Measurements from ENCODE around the gene HPD.

HPD gene

GRCh38 chr12:121809712-121810116, 48.9 kb downstream of the HPD start:
- DNase-seq, result no peak

DNA sequence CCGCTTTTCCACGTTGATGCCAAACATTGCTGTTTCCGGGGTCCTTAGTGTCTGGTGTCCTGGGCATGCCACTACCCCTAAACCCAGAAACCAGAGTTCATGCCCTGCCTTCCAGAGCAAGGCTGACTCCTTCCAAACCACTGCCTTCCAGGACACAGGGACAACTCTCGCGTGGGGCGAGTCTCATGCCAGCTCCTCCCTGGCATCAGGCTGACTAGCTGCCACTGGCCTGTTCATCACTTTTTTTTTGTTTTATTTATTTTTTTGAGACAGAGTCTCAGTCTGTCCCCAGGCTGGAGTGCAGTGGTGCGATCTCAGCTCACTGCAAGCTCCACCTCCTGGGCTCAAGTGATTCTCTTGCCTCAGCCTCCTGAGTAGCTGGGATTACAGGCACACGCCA, 50.0 kb downstream of the HPD start:
- DNase-seq, result no peak

- DNase-seq, result no peak
Observed at GRCh38 chr12:121807642-121808347, 50.9 kb downstream of the HPD start.

DNA sequence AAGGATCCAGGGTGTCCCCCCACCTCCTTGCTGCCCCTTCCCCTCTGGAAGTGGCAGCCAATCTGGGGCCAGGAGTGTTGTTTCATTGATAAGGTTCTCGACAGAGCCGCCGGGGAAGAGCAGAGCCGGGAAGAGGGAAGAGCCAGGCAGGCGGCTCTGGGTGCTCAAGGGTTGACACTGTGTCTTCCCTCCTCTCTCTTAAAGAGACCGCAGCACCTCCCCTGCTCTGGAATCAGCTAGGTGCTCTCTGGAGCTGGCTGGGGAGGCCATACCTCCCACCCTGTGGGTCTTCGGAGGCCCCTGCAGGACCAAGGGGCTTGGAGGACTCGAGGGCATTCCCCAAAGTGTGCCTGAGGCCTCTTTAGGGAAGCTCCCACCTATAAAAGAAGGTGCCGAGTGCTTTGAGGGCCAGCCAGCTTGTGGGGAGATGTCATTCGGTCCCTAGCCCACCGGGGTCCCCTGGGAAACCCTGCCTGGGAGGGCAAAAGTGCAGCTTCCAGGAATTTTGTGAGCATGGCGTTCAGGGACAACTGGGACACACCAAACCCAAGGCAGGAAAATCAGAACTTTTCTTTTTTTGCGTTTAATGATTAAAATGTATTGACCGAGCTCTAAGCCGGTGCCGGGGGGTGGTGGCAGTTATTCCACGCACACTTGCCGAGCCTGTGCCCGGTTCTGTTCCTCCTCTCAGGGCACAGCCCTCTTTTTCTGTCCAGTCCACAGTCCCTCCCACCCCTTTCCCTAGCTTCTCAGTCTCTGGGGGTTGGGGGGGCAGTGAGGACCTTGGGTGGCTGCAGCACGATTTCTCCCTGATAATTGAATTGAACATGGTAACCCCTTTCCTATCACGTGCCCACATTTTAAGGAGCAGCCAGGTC, 51.9 kb downstream of the HPD start:
- DNase-seq, result no peak

DNA sequence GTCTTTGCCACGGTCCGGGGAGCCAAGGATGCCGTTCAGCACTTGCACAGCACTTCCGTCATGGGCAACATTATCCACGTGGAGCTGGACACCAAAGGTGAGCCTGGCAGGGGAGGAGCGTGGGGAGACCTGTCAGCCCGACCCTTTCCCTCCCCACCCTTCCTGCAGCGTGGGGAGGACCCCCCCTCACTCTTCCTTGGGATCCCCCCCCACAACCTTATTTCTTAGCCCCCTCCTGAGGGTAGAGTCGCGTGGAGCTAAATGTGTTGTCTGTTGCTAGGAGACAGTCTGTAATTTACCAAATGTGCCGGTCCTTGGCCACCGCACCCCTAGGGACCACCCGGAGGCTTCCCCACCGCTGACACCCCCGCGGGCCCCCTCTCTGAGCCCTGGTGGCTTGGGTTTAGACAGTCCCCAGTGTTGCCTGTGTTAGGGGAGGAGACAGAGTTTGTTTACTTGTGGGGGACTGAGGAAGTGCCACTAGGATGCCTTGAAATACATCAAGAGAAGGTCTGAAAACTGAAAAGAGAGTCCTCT, 52.6 kb downstream of the HPD start:
- peak; percentile 47 for DNase-seq

- DNase-seq, result no peak
Observed at GRCh38 chr12:121805171-121806008, 53.3 kb downstream of the HPD start.

DNA sequence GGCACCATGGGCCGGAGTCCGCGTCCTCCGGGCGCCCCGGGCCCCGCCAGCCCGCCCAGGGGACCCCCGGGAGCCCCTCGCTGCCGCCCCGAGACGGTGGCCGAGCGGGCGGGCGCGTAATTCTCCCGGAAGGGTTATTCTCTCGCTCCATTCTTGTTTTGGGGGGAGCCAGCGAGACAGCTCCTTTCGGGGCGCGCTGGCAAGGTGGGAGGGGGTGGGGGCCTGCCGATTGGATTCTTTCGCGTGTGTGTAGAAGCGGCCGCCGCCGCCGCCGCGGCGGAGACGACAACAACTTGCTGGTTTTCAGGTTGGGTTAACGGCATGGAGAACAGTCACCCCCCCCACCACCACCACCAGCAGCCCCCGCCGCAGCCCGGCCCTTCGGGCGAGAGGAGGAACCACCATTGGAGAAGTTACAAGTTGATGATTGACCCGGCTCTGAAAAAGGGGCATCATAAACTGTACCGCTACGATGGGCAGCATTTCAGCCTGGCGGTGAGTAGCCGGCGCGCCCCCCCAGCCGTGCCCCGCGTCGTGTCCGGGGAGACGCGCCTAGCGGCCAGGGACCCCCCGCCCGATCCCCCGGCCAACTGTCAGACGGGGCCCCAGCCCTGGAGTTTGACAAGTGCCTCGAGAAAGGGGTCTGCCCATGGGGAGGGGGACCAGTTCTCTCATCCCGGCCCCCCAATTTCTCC, 54.1 kb downstream of the HPD start:
- peak; percentile 78 for DNase-seq

DNA sequence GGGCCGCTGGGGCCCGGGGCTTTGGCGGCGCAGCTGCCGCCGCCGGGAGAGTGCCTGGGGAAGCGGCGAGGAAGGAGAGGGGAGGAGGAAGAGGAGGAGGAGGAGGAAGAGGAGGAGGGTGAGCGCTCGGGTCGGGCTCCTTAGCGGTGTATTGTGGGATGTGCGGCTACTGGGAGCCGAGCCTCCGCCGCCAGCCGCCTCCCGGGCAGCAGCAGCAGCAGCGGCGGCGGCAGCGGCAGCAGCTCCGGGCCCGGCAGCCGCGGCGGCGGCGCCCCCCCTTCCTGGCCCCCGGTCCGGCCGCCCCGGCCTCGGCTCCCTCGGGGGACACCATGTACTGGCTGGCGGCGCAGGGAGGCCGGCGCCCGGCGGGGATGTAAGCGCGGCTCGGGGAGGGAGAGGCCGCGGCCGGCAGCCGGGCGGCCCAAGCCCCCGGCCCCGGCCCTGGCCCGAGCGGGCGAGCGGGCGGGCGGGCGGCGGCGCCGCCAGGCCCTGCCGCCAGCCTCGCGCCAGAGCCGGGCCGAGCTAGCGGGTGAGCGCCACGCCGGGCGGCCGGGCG, 54.7 kb downstream of the HPD start, which contains the start of gene SETD1B:
TSS of gene SETD1B (plus strand) at position 149 of the 556 bp plus-strand sequence. CDS start 729 bp downstream, outside the sequence.
- peak; percentile 89 for DNase-seq

GRCh38 chr12:121802843-121803698, 55.6 kb downstream of the HPD start:
- peak; percentile 98 for DNase-seq

DNA sequence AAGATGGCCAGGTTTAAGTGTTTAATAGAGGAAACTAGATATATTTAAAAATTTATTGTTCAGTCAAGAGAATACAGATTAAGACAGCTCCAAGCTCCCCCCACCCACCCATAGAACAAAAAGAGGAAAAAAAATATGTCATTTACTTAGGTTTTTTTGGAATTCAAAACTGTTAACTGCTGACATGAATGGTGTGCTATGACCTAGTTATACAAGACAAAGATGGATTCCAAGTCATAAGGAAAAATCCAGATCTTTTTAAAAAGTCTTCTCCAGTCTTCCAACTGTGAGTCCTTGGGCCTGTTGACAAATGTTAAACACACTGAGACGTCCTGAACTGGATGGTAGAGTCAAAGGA, 56.2 kb downstream of the HPD start:
- no peak for DNase-seq

GRCh38 chr12:121801595-121802484, 56.8 kb downstream of the HPD start:
- peak; percentile 82 for DNase-seq

DNA sequence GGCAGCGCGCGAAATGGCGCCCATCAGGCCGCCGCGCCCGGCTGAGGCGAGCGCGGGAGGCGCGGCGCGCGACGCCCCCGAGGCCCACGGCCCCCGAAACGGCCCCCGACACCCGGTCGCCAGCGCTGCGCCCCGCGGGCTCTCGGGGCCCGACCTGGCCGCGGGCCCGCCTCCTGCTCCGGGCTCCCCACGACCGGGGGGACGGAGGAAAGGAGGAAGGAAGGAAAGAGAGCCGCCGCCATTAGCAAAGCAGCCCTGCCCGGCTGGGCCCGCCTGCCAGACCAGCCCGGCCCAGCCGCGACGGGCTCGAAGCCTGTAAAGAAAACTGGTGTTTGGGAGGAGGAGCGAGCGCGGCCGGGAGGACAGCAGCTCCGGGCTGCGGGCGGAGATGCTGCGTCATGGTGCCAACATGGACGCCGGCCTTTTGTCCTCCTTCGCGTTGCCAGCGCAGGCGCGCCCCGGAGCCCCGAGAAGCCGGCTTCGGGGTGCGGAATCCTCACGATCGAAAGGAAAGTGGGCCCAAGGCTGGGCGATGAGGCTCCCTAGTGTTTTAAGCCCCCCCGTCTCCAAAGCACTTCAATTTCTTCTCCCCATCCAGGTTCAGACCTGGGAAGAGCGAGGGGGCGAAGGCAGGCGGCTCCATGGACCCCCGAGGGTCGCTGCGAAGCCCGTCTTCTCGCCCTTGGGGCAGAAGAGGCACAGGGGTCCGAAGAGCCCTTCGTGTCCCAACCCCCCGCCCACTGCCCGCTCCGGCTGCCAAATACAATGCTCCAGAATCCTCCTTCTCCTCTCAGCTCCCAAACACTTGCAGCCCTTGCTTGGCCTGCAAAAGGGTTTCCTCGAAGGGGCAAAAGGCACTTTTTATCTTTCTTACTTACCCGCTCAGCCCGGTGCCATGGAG, 57.7 kb downstream of the HPD start:
- DNase-seq, result peak; percentile 88

GRCh38 chr12:121799842-121800693, 58.6 kb downstream of the HPD start:
- peak; percentile 91 for DNase-seq

GRCh38 chr12:121799156-121799841, 59.4 kb downstream of the HPD start:
- peak; percentile 89 for DNase-seq

DNA sequence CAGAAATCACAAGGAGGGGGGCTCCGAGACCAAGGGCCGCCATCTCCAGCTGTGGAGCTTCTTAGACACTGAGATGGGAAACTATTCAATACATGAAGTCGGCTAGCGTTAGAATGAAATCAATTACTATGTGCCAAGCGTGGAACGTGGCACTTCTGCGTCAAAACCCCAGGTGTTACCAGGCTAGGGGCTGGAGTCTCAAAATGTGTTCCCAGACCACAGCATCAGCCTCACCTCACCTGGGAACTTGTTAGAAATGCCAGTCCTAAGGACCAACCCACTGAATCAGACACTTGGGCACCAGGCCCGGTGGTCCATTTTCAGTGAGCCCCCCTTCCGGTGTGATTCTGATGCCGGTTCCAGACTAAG, 59.9 kb downstream of the HPD start:
- no peak for DNase-seq

GRCh38 chr12:121797937-121798786, 60.5 kb downstream of the HPD start:
- DNase-seq, result peak; percentile 57
